IPS-15b (cell line): ENCODE results near the gene CCDC112.
A peak's percentile ranks its signal among the peaks of the same experiment; 100 is the strongest.
"Not testable (repeated sequence)": the region's sequence is repeated elsewhere in the genome, so short reads cannot be mapped to it uniquely, and the experiment has no call there.

Source experiments
- H3K27me3 ChIP-seq: one replicate; pipeline ENCODE4 v1.6.1; 2013; ENCODE audit warnings: low read length; ENCODE audit not compliant: control insufficient read depth, insufficient read depth
- H3K36me3 ChIP-seq: one replicate; pipeline ENCODE4 v1.6.1; 2013; ENCODE audit warnings: low read length; ENCODE audit not compliant: control insufficient read depth, insufficient read depth
- H3K4me1 ChIP-seq: one replicate; pipeline ENCODE4 v1.6.1; 2013; ENCODE audit warnings: mild to moderate bottlenecking, low read length; ENCODE audit not compliant: control insufficient read depth, insufficient read depth
- H3K4me3 ChIP-seq: one replicate; pipeline ENCODE4 v1.5.1; 2013; ENCODE audit warnings: low read depth, low read length
- H3K9ac ChIP-seq: one replicate; pipeline ENCODE4 v1.6.1; 2013; ENCODE audit warnings: low read depth, mild to moderate bottlenecking, low read length
- H3K9me3 ChIP-seq: one replicate; pipeline ENCODE4 v1.6.1; 2013; ENCODE audit warnings: mild to moderate bottlenecking, low read length; ENCODE audit not compliant: control insufficient read depth, insufficient read depth

The CCDC112 gene

DNA sequence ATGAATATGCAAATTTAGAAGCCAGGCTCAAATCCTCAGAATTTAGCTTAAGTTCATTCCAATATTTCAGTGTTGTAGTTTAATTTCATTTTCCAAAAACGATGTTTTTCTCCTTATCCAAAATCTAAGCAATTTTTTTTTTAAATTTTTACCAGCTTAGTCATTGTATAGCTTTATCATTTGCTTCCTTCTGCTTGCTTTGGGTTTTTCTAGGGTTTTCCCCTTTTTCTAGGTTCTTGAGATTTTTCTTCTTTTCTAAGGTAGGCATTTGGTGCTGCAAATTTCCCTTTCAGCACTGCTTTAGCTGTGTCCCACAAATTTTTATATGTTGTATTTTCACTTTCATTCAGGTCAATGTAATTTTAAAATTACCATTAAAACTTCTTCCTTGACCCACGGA is 34.4 kb upstream of the CCDC112 start:
- Histone ChIP-seq H3K4me3 (no peak overlapping the region), H3K9ac (no peak overlapping the region), H3K36me3 (no peaks in the 10 kb centered on the region), H3K9me3 (no peaks in the 10 kb centered on the region), H3K4me1 (peaks cover 14% of the 10 kb centered on the region), H3K27me3 (no peaks in the 10 kb centered on the region)

DNA sequence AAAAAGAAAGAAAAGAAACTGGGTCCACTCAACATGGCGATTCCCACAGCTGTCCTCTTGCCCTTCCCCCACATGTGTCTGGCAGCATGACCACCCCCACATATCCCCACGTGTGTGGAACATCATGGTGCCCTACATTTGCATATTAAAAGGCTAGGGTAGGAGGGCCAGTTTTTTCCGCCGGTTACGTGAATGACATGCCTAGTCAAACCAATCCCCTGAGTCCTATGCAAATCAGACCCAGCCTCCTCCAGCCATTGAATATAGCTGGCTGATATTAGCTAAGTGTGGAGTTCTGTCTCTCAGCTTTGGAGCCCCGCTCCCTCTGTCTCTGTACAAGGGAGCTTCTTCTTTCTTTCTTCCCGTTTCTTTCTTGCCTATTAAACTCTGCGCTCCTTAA is 33.0 kb upstream of the CCDC112 start:
- Histone ChIP-seq H3K36me3 (no peaks in the 10 kb centered on the region), H3K9me3 (no peaks in the 10 kb centered on the region), H3K27me3 (no peaks in the 10 kb centered on the region), H3K4me3 (peak overlapping the region; percentile 16), H3K4me1 (peaks cover 14% of the 10 kb centered on the region), H3K9ac (no peak overlapping the region)

GRCh38 chr5:115328617-115329274 is 32.3 kb upstream of the CCDC112 start:
- not testable (repeated sequence) for H3K9ac ChIP-seq, H3K36me3 ChIP-seq, H3K9me3 ChIP-seq, H3K27me3 ChIP-seq
- Histone ChIP-seq H3K4me1 (peaks cover 14% of the 10 kb centered on the region), H3K4me3 (peak overlapping the region; percentile 19)

DNA sequence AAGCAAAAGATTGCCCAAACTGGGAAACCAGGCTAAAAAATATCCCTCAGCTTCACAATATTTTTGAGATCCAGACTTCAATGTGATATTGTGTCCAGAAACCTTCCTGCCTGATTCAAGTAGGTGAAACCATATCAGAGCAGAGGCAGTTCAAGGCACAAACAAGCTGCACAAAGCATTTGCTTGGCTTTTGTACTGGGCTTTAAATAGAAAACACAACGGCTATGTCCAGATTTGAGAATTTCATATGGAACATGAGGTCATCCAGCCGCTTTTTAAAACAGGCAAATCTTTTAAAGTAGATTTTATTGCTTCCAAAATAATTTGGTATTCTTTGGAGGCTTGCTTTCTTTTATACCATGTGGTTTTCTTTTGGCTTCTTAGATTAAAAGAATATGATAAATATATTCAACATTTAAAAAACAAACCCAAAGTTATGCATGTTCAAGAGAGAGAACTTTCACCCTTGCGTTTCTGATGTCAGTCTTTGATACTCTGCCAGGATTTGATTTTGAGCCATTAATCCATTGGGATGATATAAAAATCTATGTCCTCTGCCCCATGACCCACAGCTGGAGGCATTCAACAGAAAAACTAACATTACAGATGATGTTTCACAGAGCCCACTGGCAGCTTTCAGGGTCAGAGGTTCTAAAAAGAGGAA is 29.0 kb upstream of the CCDC112 start:
- no peak overlapping the region for H3K4me3 ChIP-seq
- H3K4me1 ChIP-seq: peaks cover 14% of the 10 kb centered on the region
- H3K36me3 ChIP-seq: no peaks in the 10 kb centered on the region
- no peak overlapping the region for H3K9ac ChIP-seq
- no peaks in the 10 kb centered on the region for H3K9me3 ChIP-seq
- no peaks in the 10 kb centered on the region for H3K27me3 ChIP-seq

- H3K36me3 ChIP-seq: no peaks in the 10 kb centered on the region
Observed at GRCh38 chr5:115324021-115324420, 27.6 kb upstream of the CCDC112 start.

GRCh38 chr5:115322729-115323128 is 26.3 kb upstream of the CCDC112 start:
- H3K9me3 ChIP-seq: no peaks in the 10 kb centered on the region
- H3K4me1 ChIP-seq: no peaks in the 10 kb centered on the region
- no peaks in the 10 kb centered on the region for H3K36me3 ChIP-seq
- no peak overlapping the region for H3K4me3 ChIP-seq
- H3K9ac ChIP-seq: no peak overlapping the region
- H3K27me3 ChIP-seq: no peaks in the 10 kb centered on the region

More at GRCh38 chr5:115324021-115324420, 27.6 kb upstream of the CCDC112 start:
- no peak overlapping the region for H3K9ac ChIP-seq
- peaks cover 8% of the 10 kb centered on the region for H3K4me1 ChIP-seq
- H3K4me3 ChIP-seq: no peak overlapping the region
- no peaks in the 10 kb centered on the region for H3K27me3 ChIP-seq
- H3K9me3 ChIP-seq: no peaks in the 10 kb centered on the region

DNA sequence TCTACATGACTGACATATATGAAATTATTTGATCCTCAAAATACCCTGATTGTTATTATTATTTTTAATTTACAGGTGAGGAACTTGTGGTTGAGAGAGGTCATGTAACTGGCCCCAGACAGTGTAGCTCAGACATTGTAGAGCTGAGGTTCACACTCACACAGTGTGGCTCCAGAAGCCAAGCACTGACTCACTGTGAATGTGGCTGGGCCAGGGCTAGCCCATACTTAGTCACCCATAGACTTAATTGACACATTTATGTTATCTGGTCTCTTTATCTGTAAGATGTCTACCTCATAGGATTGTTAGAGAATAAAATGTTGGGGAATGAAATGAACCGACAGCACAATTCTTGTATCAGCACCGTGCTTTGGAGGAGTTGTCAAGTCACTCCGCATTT is 24.9 kb upstream of the CCDC112 start:
- no peaks in the 10 kb centered on the region for H3K36me3 ChIP-seq
- H3K9me3 ChIP-seq: no peaks in the 10 kb centered on the region
- H3K4me1 ChIP-seq: no peaks in the 10 kb centered on the region
- no peak overlapping the region for H3K9ac ChIP-seq
- no peak overlapping the region for H3K4me3 ChIP-seq
- H3K27me3 ChIP-seq: no peaks in the 10 kb centered on the region

GRCh38 chr5:115320515-115320914 is 24.1 kb upstream of the CCDC112 start:
- no peaks in the 10 kb centered on the region for H3K27me3 ChIP-seq
- H3K9ac ChIP-seq: no peak overlapping the region
- no peaks in the 10 kb centered on the region for H3K36me3 ChIP-seq
- H3K9me3 ChIP-seq: no peaks in the 10 kb centered on the region
- no peak overlapping the region for H3K4me3 ChIP-seq
- peaks cover 4% of the 10 kb centered on the region for H3K4me1 ChIP-seq

DNA sequence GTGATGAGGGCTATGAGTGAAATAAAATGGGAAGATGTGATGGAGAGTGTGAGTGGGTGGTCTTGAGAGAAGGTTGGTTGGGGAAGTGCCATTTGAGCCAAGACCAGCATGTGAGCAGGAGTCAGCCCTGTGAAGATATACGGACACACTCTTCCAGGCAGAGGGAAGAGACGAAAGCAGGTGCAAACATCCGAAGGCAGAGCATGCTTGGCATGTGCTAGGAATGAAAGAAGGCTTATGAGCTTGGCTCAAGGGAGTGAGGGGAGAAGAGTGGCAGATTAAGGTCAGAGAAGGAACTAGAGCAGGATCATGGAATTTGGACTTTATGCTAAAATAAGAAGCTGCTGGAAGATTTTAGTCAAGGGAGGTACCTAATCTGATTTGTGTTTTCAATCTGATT is 23.6 kb upstream of the CCDC112 start:
- Histone ChIP-seq H3K4me3 (no peak overlapping the region), H3K4me1 (peaks cover 4% of the 10 kb centered on the region), H3K27me3 (no peaks in the 10 kb centered on the region), H3K9ac (no peak overlapping the region), H3K9me3 (no peaks in the 10 kb centered on the region), H3K36me3 (no peaks in the 10 kb centered on the region)

GRCh38 chr5:115319007-115319406 is 22.6 kb upstream of the CCDC112 start:
- no peaks in the 10 kb centered on the region for H3K36me3 ChIP-seq

DNA sequence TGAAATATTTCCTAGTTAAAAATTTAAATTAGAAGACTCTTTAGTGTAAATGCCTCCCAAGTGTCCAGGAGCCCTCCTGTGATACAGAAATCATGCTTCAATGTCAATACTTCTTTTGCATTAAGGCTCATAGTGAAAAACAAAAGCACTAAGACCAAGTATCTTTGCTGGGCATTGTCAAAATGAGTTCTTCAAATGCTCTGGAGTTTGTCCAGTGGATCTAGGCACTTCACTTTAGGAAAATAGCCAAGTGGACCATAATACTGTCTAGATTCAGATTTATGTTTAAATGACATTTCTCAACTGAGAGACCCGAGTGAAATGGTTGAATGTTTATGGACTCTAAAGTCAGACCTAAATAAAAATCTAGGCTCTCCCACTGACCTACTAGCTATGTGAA is 21.3 kb upstream of the CCDC112 start:
- Histone ChIP-seq H3K27me3 (no peaks in the 10 kb centered on the region), H3K4me1 (peaks cover 4% of the 10 kb centered on the region), H3K9ac (no peak overlapping the region)

More at GRCh38 chr5:115319007-115319406, 22.6 kb upstream of the CCDC112 start:
- Histone ChIP-seq H3K4me1 (peaks cover 4% of the 10 kb centered on the region), H3K9me3 (no peaks in the 10 kb centered on the region), H3K9ac (no peak overlapping the region), H3K4me3 (no peak overlapping the region), H3K27me3 (no peaks in the 10 kb centered on the region)

GRCh38 chr5:115317320-115317719 is 20.9 kb upstream of the CCDC112 start:
- no peaks in the 10 kb centered on the region for H3K27me3 ChIP-seq
- no peaks in the 10 kb centered on the region for H3K36me3 ChIP-seq
- no peaks in the 10 kb centered on the region for H3K9me3 ChIP-seq
- no peak overlapping the region for H3K9ac ChIP-seq
- peaks cover 4% of the 10 kb centered on the region for H3K4me1 ChIP-seq
- no peak overlapping the region for H3K4me3 ChIP-seq

More for the DNA sequence above, 21.3 kb upstream of the CCDC112 start:
- Histone ChIP-seq H3K9me3 (no peaks in the 10 kb centered on the region), H3K36me3 (no peaks in the 10 kb centered on the region), H3K4me3 (no peak overlapping the region)
